Measurements from ENCODE around the gene ZNF2. TPM values are rescaled to one million over a fixed set of nuclear protein-coding genes. Genes with fewer than 3 reads are reported as not detected.

Gene ZNF2
- total and polyA plus RNA-seq, 9 donors = 3.1 to 7.9 (median 4.6) TPM

DNA sequence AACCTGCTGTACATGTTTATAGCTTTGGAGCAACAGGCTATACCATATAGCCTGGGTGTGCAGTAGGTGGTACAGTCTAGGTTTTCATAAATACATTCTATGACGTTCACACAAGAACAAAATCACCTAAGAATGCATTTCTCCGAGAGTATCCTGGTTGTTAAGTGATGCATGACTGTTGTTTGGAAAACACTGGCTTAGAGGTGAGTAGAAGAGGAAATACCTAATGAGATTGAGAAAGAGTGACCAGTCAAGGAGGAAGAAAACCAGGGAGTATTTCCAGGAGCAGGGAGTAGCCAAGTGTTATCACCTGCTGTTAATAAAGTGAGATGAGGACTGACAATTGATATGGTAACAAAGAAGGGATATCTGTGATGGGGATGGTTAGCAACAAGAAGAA, 38.8 kb downstream of the ZNF2 start:
- intact Hi-C loops (cut with DNase I) = no loop called here
- no peaks in the 10 kb centered on the region for H3K9me3 ChIP-seq
- TF ChIP-seq EP300 (IDR thresholded peaks at IDR 0.05) (no peak), POLR2A (IDR thresholded peaks at IDR 0.05) (no peak)
- TF ChIP-seq, protein P1, sequence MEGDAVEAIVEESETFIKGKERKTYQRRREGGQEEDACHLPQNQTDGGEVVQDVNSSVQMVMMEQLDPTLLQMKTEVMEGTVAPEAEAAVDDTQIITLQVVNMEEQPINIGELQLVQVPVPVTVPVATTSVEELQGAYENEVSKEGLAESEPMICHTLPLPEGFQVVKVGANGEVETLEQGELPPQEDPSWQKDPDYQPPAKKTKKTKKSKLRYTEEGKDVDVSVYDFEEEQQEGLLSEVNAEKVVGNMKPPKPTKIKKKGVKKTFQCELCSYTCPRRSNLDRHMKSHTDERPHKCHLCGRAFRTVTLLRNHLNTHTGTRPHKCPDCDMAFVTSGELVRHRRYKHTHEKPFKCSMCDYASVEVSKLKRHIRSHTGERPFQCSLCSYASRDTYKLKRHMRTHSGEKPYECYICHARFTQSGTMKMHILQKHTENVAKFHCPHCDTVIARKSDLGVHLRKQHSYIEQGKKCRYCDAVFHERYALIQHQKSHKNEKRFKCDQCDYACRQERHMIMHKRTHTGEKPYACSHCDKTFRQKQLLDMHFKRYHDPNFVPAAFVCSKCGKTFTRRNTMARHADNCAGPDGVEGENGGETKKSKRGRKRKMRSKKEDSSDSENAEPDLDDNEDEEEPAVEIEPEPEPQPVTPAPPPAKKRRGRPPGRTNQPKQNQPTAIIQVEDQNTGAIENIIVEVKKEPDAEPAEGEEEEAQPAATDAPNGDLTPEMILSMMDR (IDR thresholded peaks at IDR 0.05) = no peak
- no peak overlapping the region for H3K27ac ChIP-seq
- no peak for DNase-seq
- no peaks in the 10 kb centered on the region for H3K36me3 ChIP-seq
- H3K4me3 ChIP-seq = no peak overlapping the region
- no peaks in the 10 kb centered on the region for H3K4me1 ChIP-seq (ENCODE audit: insufficient read depth)
- no peaks in the 10 kb centered on the region for H3K27me3 ChIP-seq
- 90 to 95% (median 91%) methylated on average over 2 of the region's 2 CpGs for WGBS, 3 donors

DNA sequence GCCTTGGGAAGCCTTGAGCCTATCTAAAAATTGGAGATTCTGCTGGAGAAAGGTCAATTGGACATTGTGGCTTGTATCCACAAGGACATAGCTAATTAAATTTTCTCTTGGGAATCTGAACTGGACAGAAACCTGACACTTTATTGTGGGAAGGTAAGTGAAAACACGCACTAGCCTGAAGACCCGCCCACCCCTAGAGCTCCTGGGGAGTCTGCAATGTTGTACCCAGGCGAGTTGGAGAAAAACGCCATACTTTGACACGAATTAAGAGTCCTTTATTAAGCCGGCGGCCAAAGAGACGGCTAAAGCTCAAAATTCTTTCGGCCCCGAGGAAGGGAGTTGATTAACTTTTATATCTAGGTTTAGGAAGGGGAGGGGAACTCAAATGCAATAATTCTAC, 40.5 kb downstream of the ZNF2 start:
- 26 to 35% (median 28%) methylated on average over 10 of the region's 10 CpGs for WGBS, 3 donors
- H3K4me1 ChIP-seq (ENCODE audit: insufficient read depth) = no peaks in the 10 kb centered on the region
- peaks cover 0 to 4% of the 10 kb centered on the region in 2 donors for H3K9me3 ChIP-seq
- no peak overlapping the region for H3K27ac ChIP-seq
- H3K4me3 ChIP-seq = no peak overlapping the region
- TF ChIP-seq POLR2A (IDR thresholded peaks at IDR 0.05) (no peak), EP300 (IDR thresholded peaks at IDR 0.05) (no peak)
- TF ChIP-seq, protein P1 (IDR thresholded peaks at IDR 0.05) = no peak
- DNase-seq = no peak
- intact Hi-C loops (cut with DNase I) = no loop called here
- H3K27me3 ChIP-seq = no peaks in the 10 kb centered on the region
- H3K36me3 ChIP-seq = no peaks in the 10 kb centered on the region

GRCh38 chr2:95207111-95207961, 41.7 kb downstream of the ZNF2 start, which contains the start of gene ZNF892:
TSS of gene ZNF892 (plus strand) at chr2:95207521. CDS start at chr2:95207816, 295 bp downstream.
- Histone ChIP-seq H3K27ac (peak within 1 kb of the TSS; percentile 86 to 92), H3K27me3 (no peaks in the 10 kb centered on the region), H3K4me1 (ENCODE audit: insufficient read depth) (no peaks in the 10 kb centered on the region), H3K4me3 (peak within 1 kb of the TSS; percentile 70), H3K36me3 (no peaks in the 10 kb centered on the region), H3K9me3 (peaks cover 0 to 16% of the 10 kb centered on the region in 2 donors)
- WGBS, 3 donors = 0 to 1% (median 0%) methylated on average over 60 to 74 of the region's 74 CpGs
- TF ChIP-seq, protein P1 (IDR thresholded peaks at IDR 0.05) = no peak
- TF ChIP-seq EP300 (IDR thresholded peaks at IDR 0.05) = no peak
- no peak for TF ChIP-seq POLR2A (IDR thresholded peaks at IDR 0.05)
- intact Hi-C loops (cut with DNase I) = no loop called here
- peak; percentile 87 to 90 (median 89) for DNase-seq

DNA sequence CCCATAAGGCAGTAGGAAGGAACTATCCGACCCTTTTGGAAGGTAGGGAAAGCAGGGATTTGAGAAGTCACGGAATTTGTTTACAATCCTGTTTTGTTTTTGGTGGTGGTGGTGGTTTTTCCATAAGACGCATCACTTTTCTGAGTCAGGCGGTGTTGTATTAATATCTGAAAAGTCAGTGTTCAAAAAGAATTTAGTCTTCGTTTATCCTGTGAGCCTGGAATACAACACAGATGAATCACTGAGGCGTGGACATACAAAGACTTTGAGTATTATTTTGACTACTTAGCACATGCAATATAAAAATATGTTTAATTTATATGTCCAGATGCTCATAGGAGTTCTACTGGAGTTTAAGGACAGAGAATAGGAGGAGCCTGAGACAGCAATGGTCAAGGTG, 42.5 kb downstream of the ZNF2 start:
- H3K36me3 ChIP-seq = no peaks in the 10 kb centered on the region
- no peak for DNase-seq
- no peaks in the 10 kb centered on the region for H3K4me1 ChIP-seq (ENCODE audit: insufficient read depth)
- intact Hi-C loops (cut with DNase I) = no loop called here
- H3K9me3 ChIP-seq = peaks cover 0 to 21% of the 10 kb centered on the region in 2 donors
- peak overlapping the region; percentile 70 for H3K4me3 ChIP-seq
- H3K27ac ChIP-seq = no peak overlapping the region
- TF ChIP-seq POLR2A (IDR thresholded peaks at IDR 0.05) = no peak
- TF ChIP-seq EP300 (IDR thresholded peaks at IDR 0.05) = no peak
- no peaks in the 10 kb centered on the region for H3K27me3 ChIP-seq
- WGBS, 3 donors = 57 to 63% (median 60%) methylated on average over 6 of the region's 6 CpGs
